ENCODE results near the gene FKRP. TPM values are rescaled to one million over a fixed set of nuclear protein-coding genes. Genes with fewer than 3 reads are reported as not detected.
A peak's percentile ranks its signal among the peaks of the same experiment; 100 is the strongest.
"Not testable (repeated sequence)": the region's sequence is repeated elsewhere in the genome, so short reads cannot be mapped to it uniquely, and the experiment has no call there.

Gene FKRP, protein sequence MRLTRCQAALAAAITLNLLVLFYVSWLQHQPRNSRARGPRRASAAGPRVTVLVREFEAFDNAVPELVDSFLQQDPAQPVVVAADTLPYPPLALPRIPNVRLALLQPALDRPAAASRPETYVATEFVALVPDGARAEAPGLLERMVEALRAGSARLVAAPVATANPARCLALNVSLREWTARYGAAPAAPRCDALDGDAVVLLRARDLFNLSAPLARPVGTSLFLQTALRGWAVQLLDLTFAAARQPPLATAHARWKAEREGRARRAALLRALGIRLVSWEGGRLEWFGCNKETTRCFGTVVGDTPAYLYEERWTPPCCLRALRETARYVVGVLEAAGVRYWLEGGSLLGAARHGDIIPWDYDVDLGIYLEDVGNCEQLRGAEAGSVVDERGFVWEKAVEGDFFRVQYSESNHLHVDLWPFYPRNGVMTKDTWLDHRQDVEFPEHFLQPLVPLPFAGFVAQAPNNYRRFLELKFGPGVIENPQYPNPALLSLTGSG
- 10 to 100 TPM; 16.2 to 18.4 (median 17.6) TPM for polyA plus RNA-seq (ENCODE audit: insufficient read length in 3 of 3)

DNA sequence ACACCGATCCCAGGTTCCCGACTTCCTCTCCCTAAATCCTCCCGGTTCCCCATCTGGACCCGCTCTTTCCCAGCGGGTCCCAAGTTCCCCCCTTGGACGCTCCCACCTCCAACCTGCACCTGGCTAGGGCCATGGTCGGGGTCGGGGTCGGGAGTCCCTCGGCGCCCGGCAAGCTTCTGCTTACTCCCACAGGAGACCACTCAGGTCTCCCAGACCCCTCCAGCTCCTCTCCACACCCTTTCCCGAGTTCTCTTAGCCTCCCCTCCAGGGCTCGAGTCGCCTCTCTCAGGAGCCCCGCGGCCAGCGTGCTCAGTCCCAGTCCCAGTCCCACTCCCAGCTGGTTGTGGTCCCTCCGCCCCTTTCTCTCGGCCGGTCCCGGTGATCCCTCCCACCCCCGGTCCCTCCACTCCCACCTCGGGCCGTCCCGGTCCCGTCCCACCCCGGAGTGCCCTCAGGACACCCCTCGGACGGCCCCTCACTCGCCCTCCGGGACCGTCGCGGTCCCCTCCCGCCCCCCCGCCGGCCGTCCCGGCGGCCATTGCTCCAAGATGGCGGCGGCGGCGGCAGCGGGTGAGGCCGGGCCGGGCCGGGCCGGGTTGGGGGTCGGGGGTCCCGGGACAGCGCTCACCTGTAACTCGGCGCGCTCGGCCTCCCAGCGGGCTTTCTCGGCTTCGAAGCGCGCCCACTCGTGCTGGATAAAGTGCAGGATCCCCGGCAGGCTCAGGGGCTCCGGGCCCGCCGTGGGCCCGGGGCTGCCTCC is at the start of gene FKRP:
FKRP (plus strand) TSS at position 537 of the 760 bp plus-strand sequence. CDS start 9,394 bp downstream, outside the sequence.
- no peak for DNase-seq (ENCODE audit: low read depth in 3 of 3, low spot score in 2 of 3)

DNA sequence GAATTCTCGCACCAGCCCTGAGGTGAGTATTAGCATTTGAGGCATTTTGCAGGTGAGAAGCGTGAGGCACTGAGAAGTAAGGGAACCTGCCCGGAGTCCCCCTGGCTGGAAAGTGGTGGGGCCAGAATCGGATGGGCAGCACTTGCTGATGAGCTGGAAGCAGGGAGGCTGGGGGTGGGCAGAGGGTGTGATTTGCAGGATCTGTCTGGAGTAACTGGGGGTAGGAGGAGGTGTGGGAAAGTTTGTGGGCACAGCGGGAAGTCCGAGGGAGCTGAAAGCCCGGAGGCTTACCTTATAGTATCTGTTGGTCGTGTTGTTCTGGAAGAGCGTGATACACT is 49.0 kb upstream of the FKRP start:
- DNase-seq (ENCODE audit: low read depth in 3 of 3, low spot score in 2 of 3) = no peak

DNA sequence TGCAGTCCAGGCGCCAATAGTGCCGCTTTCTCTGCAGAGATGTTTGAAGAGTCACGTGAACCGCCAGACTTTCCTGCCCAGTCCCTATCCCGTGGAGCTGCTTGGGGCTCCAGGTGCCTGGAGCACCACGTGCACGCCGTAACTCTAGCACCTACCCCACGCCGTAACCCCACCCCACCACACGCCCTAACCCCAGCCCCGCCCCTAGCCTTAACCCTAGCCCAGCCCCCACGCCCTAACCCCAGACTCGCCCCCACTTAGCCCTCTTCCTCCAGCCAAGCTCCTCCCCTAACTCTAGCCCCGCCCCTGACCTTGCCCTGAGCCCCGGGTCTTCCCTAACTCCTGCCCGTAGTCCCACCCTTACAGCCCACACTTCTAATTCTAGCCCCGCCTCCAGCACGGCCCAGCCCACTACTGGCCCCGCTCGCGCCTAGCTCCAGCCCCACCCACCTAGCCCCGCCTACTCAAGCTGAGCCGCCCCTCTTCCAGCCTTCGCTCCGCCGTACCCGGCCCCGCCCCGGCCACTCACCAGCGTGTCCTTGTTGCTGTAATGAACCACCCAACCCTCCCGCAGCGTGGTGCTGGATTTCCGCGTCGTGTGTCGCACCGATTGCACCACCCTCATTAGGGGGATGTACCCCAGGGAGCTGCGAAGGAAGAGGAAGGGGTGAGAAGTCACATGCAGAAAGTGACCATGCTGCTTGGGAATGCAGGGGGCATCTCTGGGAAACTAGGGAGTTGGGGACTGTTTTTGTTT is 48.5 kb upstream of the FKRP start:
- peak in 2 of 3 donors; percentile 67 to 72 for DNase-seq (ENCODE audit: low read depth in 3 of 3, low spot score in 2 of 3)

- no peak for DNase-seq (ENCODE audit: low read depth in 3 of 3, low spot score in 2 of 3)
Measured at GRCh38 chr19:46698395-46699321, 47.2 kb upstream of the FKRP start.

DNA sequence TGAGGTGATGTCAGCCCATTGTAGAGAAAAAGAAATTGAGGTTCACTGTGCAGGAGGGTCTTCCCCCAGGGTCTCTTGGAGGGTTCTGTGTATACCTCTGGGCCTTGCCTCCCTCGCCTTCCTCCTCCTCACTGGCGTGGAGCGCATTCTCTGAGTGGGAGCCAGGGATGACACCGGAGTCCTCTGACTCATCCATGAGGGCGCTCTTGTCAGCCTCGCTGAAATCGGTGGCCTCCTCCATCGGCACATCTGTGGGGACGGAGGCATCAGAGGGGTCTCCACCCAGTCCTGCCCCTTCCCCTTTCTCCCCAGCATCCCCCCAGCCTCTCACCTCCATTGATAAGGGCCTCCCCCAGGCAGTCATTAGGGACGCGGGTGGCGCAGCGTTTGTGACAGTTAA is 45.2 kb upstream of the FKRP start:
- DNase-seq (ENCODE audit: low read depth in 3 of 3, low spot score in 2 of 3) = no peak

- DNase-seq (ENCODE audit: low read depth in 3 of 3, low spot score in 2 of 3) = no peak
Measured at GRCh38 chr19:46704379-46705076, 41.3 kb upstream of the FKRP start.

- DNase-seq (ENCODE audit: low read depth in 3 of 3, low spot score in 2 of 3) = no peak
Measured at GRCh38 chr19:46710687-46711086, 35.2 kb upstream of the FKRP start.

DNA sequence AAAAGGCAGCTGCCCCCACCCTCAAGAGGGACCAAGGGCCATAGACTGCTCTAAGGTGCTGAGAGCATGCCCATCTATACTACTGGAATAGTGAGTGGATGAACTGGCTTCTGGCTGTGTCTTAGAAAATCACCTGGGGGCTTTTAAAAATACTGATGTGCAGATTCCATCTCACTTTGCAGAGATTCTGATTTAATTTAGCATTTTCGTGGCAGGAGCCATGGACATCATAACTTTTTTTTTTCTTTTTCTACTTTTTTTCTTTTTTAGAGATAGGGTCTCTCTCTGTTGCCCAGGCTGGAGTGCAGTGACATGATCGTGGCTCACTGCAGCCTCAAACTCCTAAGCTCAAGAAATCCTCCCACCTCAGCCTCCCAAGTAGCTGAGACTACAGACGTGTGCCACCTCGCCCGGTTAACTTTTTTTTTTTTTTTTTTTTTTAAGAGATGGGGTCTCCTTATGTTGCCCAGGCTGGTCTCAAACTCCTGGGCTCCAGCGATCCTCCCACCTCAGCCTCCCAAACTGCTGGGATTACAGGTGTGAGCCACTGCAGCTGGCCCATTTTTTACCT is 33.0 kb upstream of the FKRP start:
- not testable (repeated sequence) for DNase-seq (ENCODE audit: low read depth in 3 of 3, low spot score in 2 of 3)

- peak in 1 of 3 donors; percentile 76 for DNase-seq (ENCODE audit: low read depth in 3 of 3, low spot score in 2 of 3)
Measured at GRCh38 chr19:46713781-46714443, 31.9 kb upstream of the FKRP start.

- no peak for DNase-seq (ENCODE audit: low read depth in 3 of 3, low spot score in 2 of 3)
Measured at GRCh38 chr19:46714444-46715106, 31.3 kb upstream of the FKRP start.

DNA sequence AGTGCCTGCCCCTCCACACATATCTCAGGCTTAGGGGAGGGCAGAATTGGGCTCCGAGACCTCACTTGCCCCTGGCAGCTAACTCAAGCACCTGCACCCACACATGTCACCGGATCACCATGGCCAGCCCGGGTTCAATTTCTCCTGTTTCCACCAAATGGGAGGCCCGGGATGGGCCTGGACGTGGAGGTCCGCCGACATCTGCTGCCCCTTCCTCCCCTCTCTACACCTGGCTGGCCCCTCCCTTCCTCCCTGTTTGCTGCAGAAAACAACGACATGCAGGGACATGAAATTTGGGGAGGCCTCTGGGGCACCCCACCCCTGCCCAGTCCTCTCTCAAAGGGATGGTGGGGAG is 30.3 kb upstream of the FKRP start:
- DNase-seq (ENCODE audit: low read depth in 3 of 3, low spot score in 2 of 3) = no peak

DNA sequence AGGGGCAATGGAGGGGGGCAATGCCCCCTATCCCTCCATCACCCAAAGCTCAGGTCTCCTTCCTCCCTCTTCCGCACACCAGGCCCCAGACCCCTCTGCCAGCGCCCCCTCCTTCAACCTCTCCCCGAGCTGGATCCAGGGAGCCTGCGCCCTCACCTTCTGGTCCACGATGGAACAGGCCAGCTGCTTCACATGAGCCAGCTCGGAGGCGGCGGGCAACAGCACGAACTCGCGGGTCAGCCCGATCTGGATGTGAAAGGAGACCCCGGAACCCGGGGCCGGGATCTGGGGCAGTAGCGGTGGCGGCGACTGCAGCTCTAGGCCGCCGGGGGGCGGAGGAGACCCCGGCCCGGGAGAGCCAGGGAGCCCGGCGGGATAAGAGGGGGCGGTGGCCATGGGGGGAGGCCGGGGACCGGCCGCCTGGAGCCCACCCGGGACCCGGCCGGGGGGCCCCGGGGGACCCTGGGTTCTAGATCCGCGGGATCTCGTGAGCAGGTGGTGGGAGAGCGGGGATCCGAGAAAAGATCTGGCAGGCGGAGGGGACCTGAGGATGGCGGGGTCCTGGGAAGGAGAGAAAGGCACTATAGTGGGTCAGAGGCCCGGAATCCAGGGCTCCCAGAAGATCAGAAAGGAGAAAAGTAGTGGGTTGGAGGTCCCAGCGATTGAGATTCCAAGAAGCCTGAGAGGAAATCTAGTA is 29.7 kb upstream of the FKRP start:
- DNase-seq (ENCODE audit: low read depth in 3 of 3, low spot score in 2 of 3) = no peak

- no peak for DNase-seq (ENCODE audit: low read depth in 3 of 3, low spot score in 2 of 3)
Measured at GRCh38 chr19:46716672-46717033, 29.2 kb upstream of the FKRP start.

GRCh38 chr19:46717034-46717715 is 28.7 kb upstream of the FKRP start, which contains the start of gene PRKD2:
Gene PRKD2 (minus strand): TSS chr19:46717114. CDS start chr19:46716370, 744 bp downstream.
- peak in 2 of 3 donors; percentile 81 to 83 for DNase-seq (ENCODE audit: low read depth in 3 of 3, low spot score in 2 of 3)

DNA sequence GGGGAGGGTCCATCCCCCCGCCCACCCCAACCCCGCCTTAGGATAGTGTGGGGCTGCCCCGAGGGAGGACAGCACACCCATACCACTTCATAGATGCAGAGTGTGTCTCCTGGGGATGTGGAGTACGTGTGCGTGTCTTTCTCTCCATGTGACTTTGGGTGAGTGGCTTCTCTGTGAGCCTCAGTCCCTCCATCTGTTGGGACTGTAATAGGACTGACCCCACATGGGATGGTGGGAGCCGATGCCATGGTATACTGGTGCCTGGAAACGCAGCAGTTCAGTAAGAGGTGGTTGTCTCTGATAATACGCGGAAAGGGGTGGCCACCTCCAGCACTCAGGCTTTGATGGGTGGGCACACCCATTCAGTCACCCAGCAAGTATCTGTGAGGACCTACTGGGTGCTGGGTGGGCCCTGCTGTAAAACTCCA is 28.1 kb upstream of the FKRP start:
- DNase-seq (ENCODE audit: low read depth in 3 of 3, low spot score in 2 of 3) = no peak

DNA sequence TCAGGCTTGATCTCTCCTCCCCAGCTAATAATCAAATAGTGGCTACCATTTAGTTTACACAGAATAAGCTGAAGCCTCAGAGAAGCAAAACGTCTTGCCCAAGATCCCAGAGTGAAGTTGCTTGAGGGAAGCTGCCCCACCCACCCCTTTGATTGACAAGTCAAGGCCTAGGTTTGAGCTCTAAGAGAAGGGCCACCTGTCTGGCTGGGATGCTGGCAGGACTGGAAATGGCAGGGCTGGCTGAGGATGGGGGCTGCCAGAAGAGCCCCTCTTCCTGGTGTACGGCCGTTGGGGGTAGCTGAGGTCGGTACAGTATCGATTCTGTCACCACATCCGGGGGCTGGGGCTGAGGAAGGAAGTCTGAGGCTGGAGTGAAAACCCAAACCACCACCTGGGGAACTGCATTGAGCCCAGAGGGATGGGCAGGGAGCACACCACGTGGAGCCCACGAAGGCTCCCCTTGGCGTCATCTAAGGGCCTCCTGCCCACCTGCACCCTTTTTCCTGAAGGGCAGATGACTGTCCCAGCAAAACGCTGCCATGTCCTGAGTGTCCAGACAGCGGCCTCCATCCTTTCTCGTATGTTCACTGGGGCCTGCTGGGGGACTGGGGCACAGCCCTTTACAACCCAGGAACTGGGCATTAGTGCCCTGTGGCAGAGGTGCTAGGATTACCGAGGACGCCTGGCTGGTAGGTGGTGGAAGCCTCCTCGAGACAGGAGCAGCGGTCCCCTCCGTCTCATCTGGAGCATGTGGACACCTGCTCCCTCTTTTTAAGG is 27.5 kb upstream of the FKRP start:
- no peak for DNase-seq (ENCODE audit: low read depth in 3 of 3, low spot score in 2 of 3)

Data from right renal cortex interstitium (tissue), 3 donors.